Lower lobe of right lung (tissue), 2 donors: ENCODE results near the gene PRRC1. TPM values are rescaled to one million over a fixed set of nuclear protein-coding genes. Genes with fewer than 3 reads are reported as not detected.

Experiments used
- ATAC-seq, 2 donors: fragments of 200-7000 bp; cut with Tn5 transposase; one replicate each; pipeline ENCODE4 v1.9.1; 2020 to 2022; ENCODE audit warnings: mild to moderate bottlenecking in 2 of 2, moderate library complexity in 2 of 2
- DNase-seq: peaks from one replicate; pipeline ENCODE4 v3.0.0-alpha.2; 2020
- H3K27ac ChIP-seq: fragments of 200-600 bp; one replicate; pipeline ENCODE4 v1.8.0; 2022
- H3K27me3 ChIP-seq: fragments of 200-600 bp; one replicate; pipeline ENCODE4 v1.8.0; 2022; ENCODE audit warnings: low read depth
- H3K36me3 ChIP-seq: fragments of 200-600 bp; one replicate; pipeline ENCODE4 v1.8.0; 2022; ENCODE audit warnings: mild to moderate bottlenecking
- H3K4me1 ChIP-seq: fragments of 200-600 bp; one replicate; pipeline ENCODE4 v1.8.0; 2022
- H3K4me3 ChIP-seq: fragments of 200-600 bp; one replicate; pipeline ENCODE4 v1.8.0; 2022; ENCODE audit warnings: mild to moderate bottlenecking
- H3K9me3 ChIP-seq: fragments of 200-600 bp; one replicate; pipeline ENCODE4 v1.8.0; 2022
- CTCF ChIP-seq: fragments of 200-600 bp; IDR thresholded peaks from one replicate; pipeline ENCODE4 v1.8.0; 2022; ENCODE audit warnings: antibody characterized with exemption, mild to moderate bottlenecking
- intact Hi-C: fragments of 100-400 bp; cut with DNase I; formaldehyde crosslinking; loops from one replicate; pipeline ENCODE4 v1.11.0; 2022
- total RNA-seq: library from RNA; stranded (reverse); fragmentation: NEBNext Ultra II Directional; extraction: Animal tissue kit (Norgen Biotek cat#: 25700); gene quantifications from one replicate; pipeline ENCODE4 v1.2.1, GENCODE V29; 2021
- donor health status: DM: no; HTN: yes; CAD: no; lungs with severe emphysema.

Gene PRRC1
- total RNA-seq, 1 donor from 2014 or later = 49.7 TPM

GRCh38 chr5:127514816-127515215 is 2.6 kb upstream of the PRRC1 start:
- H3K27ac ChIP-seq = no peak overlapping the region
- no peaks in the 10 kb centered on the region for H3K36me3 ChIP-seq
- intact Hi-C loops = no loop called here

GRCh38 chr5:127515693-127516440 is 1.6 kb upstream of the PRRC1 start:
- intact Hi-C loops = no loop called here
- Histone ChIP-seq H3K36me3 (no peaks in the 10 kb centered on the region), H3K9me3 (no peaks in the 10 kb centered on the region), H3K27ac (no peak overlapping the region), H3K27me3 (no peaks in the 10 kb centered on the region), H3K4me3 (no peak overlapping the region), H3K4me1 (peaks cover 23% of the 10 kb centered on the region)
- no peak for ATAC-seq
- TF ChIP-seq CTCF = no peak
- no peak for DNase-seq

More at GRCh38 chr5:127514816-127515215, 2.6 kb upstream of the PRRC1 start:
- Histone ChIP-seq H3K9me3 (no peaks in the 10 kb centered on the region), H3K4me1 (peaks cover 18% of the 10 kb centered on the region), H3K4me3 (no peak overlapping the region), H3K27me3 (no peaks in the 10 kb centered on the region)
- TF ChIP-seq CTCF = no peak
- no peak for DNase-seq
- ATAC-seq = no peak

GRCh38 chr5:127517110-127517479 is 345 bp upstream of the PRRC1 start:
- no peaks in the 10 kb centered on the region for H3K27me3 ChIP-seq
- peak; percentile 29 to 37 for ATAC-seq
- peaks cover 23% of the 10 kb centered on the region for H3K4me1 ChIP-seq
- H3K9me3 ChIP-seq = peaks cover 9% of the 10 kb centered on the region
- peak overlapping the region; percentile 91 for H3K4me3 ChIP-seq
- intact Hi-C loops = no loop called here
- TF ChIP-seq CTCF = no peak
- H3K36me3 ChIP-seq = no peaks in the 10 kb centered on the region
- H3K27ac ChIP-seq = no peak overlapping the region
- no peak for DNase-seq

- DNase-seq (no peak), ATAC-seq (no peak)
These were observed 830 bp downstream of the PRRC1 start for GRCh38 chr5:127518319-127518621.

GRCh38 chr5:127519527-127519926 is 2.1 kb downstream of the PRRC1 start:
- Histone ChIP-seq H3K36me3 (peaks cover 19% of the 10 kb centered on the region), H3K4me1 (peaks cover 23% of the 10 kb centered on the region), H3K9me3 (peaks cover 9% of the 10 kb centered on the region), H3K27me3 (no peaks in the 10 kb centered on the region), H3K4me3 (no peak overlapping the region), H3K27ac (no peak overlapping the region)
- TF ChIP-seq CTCF = no peak
- ATAC-seq = no peak
- DNase-seq = no peak
- intact Hi-C loops = no loop called here

More at GRCh38 chr5:127518319-127518621, 830 bp downstream of the PRRC1 start:
- Histone ChIP-seq H3K4me3 (peak overlapping the region; percentile 91), H3K27me3 (no peaks in the 10 kb centered on the region), H3K27ac (peak overlapping the region; percentile 86), H3K36me3 (peaks cover 6% of the 10 kb centered on the region), H3K9me3 (peaks cover 9% of the 10 kb centered on the region), H3K4me1 (peaks cover 23% of the 10 kb centered on the region)
- intact Hi-C loops = no loop called here
- no peak for TF ChIP-seq CTCF
